Measurements from ENCODE around the gene ILDR2. TPM values are rescaled to one million over a fixed set of nuclear protein-coding genes. Genes with fewer than 3 reads are reported as not detected.

Gene ILDR2
- total RNA-seq, 1 donor from 2014 or later = 1.0 TPM

GRCh38 chr1:166920561-166921475 lies 54.5 kb downstream of the ILDR2 start:
- no peak for DNase-seq

- no peak for DNase-seq
Measured at GRCh38 chr1:166918956-166919316, 56.4 kb downstream of the ILDR2 start.

- no peak for DNase-seq
Measured at GRCh38 chr1:166918088-166918955, 57.0 kb downstream of the ILDR2 start.

GRCh38 chr1:166915941-166916340 lies 59.4 kb downstream of the ILDR2 start:
- no peak for DNase-seq

- DNase-seq = no peak
Measured at GRCh38 chr1:166915042-166915441, 60.3 kb downstream of the ILDR2 start.

- DNase-seq = no peak
Measured at GRCh38 chr1:166914111-166914510, 61.2 kb downstream of the ILDR2 start.

- no peak for DNase-seq
Measured at GRCh38 chr1:166911624-166912023, 63.7 kb downstream of the ILDR2 start.

GRCh38 chr1:166910396-166910994 lies 64.8 kb downstream of the ILDR2 start:
- peak; percentile 93 for DNase-seq

GRCh38 chr1:166908942-166909341 lies 66.4 kb downstream of the ILDR2 start:
- no peak for DNase-seq

GRCh38 chr1:166907763-166908162 lies 67.6 kb downstream of the ILDR2 start:
- no peak for DNase-seq

- DNase-seq = no peak
Measured at GRCh38 chr1:166907051-166907450, 68.3 kb downstream of the ILDR2 start.

GRCh38 chr1:166906647-166907046 lies 68.7 kb downstream of the ILDR2 start:
- DNase-seq = no peak

GRCh38 chr1:166905900-166906299 lies 69.4 kb downstream of the ILDR2 start:
- DNase-seq = peak; percentile 24

GRCh38 chr1:166905136-166905535 lies 70.2 kb downstream of the ILDR2 start:
- no peak for DNase-seq

- DNase-seq = no peak
Measured at GRCh38 chr1:166903232-166903631, 72.1 kb downstream of the ILDR2 start.

GRCh38 chr1:166902279-166902678 lies 73.1 kb downstream of the ILDR2 start:
- DNase-seq = no peak

GRCh38 chr1:166900987-166901386 lies 74.4 kb downstream of the ILDR2 start:
- DNase-seq = no peak

GRCh38 chr1:166899769-166900168 lies 75.6 kb downstream of the ILDR2 start:
- DNase-seq = no peak

- no peak for DNase-seq
Measured at GRCh38 chr1:166895766-166896165, 79.6 kb downstream of the ILDR2 start.

- no peak for DNase-seq
Measured at GRCh38 chr1:166889776-166890175, 85.6 kb downstream of the ILDR2 start.

- DNase-seq = no peak
Measured at GRCh38 chr1:166888373-166889111, 86.8 kb downstream of the ILDR2 start.

- no peak for DNase-seq
Measured at GRCh38 chr1:166884971-166885370, 90.4 kb downstream of the ILDR2 start.
